Measurements from ENCODE around the gene TMEM115. TPM values are rescaled to one million over a fixed set of nuclear protein-coding genes. Genes with fewer than 3 reads are reported as not detected.

Gene TMEM115
- total and polyA plus RNA-seq, 4 donors, result 29.0 to 44.8 (median 35.9) TPM

- TF ChIP-seq, protein P1, sequence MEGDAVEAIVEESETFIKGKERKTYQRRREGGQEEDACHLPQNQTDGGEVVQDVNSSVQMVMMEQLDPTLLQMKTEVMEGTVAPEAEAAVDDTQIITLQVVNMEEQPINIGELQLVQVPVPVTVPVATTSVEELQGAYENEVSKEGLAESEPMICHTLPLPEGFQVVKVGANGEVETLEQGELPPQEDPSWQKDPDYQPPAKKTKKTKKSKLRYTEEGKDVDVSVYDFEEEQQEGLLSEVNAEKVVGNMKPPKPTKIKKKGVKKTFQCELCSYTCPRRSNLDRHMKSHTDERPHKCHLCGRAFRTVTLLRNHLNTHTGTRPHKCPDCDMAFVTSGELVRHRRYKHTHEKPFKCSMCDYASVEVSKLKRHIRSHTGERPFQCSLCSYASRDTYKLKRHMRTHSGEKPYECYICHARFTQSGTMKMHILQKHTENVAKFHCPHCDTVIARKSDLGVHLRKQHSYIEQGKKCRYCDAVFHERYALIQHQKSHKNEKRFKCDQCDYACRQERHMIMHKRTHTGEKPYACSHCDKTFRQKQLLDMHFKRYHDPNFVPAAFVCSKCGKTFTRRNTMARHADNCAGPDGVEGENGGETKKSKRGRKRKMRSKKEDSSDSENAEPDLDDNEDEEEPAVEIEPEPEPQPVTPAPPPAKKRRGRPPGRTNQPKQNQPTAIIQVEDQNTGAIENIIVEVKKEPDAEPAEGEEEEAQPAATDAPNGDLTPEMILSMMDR (IDR thresholded peaks at IDR 0.05; ENCODE audit: control extremely low read depth, extremely low read depth), result no peak
- no peak for ATAC-seq (ENCODE audit: insufficient read depth, low FRiP score)
- H3K9ac ChIP-seq (ENCODE audit: insufficient read depth in 1 of 2, low read length in 2 of 2), result peak overlapping the region in 1 of 2 donors; percentile 47
- WGBS, 2 donors, result 55 to 73% methylated on average over 11 of the region's 11 CpGs
- H3K36me3 ChIP-seq (ENCODE audit: control insufficient read depth in 4 of 4, insufficient read depth in 4 of 4, low read length in 4 of 4), result peaks cover 9 to 39% (median 27%) of the 10 kb centered on the region in 4 donors
- H3K27ac ChIP-seq (ENCODE audit: low read depth in 1 of 2, low read length in 1 of 2), result peak overlapping the region in 1 of 2 donors; percentile 92
- DNase-seq, result no peak
- no peaks in the 10 kb centered on the region for H3K9me3 ChIP-seq (ENCODE audit: control insufficient read depth in 4 of 4, insufficient read depth in 3 of 4, low read length in 3 of 4)
- H3K4me1 ChIP-seq (ENCODE audit: control insufficient read depth in 5 of 5, insufficient read depth in 5 of 5, low read length in 5 of 5), result peaks cover 15 to 29% (median 18%) of the 10 kb centered on the region in 5 donors
- no peaks in the 10 kb centered on the region for H3K27me3 ChIP-seq (ENCODE audit: control insufficient read depth in 3 of 3, insufficient read depth in 3 of 3, low read length in 2 of 3)
- H3K4me3 ChIP-seq, result peak overlapping the region; percentile 12
These were observed 8.0 kb downstream of the TMEM115 start for GRCh38 chr3:50351323-50351697.

DNA sequence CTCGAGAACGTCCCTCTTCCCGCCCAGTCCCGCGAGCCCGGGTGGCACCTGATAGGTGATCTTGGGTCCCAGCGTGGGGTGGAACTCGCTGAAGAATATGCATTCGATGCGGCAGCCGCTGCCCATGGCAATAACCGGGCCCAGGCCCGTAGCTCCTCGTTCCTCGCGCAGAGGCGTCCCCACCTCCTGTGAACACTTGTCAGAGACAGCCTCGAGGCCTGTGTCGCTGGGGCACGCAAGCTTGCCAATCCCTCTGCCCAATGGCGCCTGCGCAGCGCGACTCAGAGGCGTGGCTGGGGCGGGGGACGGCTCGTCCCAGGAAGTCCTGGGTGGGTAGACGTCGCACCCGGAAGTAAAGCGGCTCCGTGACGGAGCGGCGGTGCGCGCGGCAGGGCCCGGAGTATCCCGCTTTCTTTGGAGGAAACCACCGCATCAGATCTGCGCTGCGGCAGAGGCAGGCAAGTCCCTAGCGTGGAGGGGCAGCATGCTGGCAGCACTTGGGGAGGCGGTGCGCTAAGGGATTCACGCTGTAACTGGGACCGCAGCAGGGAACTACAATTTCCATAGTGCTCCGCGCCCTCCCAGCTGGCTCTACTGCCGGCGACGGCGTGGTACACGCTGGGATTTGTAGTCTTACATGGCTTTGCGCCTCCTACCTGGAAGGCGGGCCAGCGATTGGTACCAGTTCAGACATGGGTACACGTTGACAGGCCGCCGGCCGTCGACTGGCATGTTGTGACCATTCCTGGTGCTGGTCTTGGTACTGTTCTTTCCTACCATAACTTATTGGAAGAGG is 8.6 kb downstream of the TMEM115 start, which contains the start of the genes CYB561D2 and NPRL2:
Gene CYB561D2, plus strand, starts transcription at position 336 of the 796 bp plus-strand sequence. CDS start 572 bp downstream, outside the sequence.
Gene NPRL2, minus strand, starts transcription at position 249 of the 796 bp plus-strand sequence. Its CDS starts 123 bp downstream, at position 126.
- DNase-seq (peak; percentile 96), ATAC-seq (ENCODE audit: insufficient read depth, low FRiP score) (peak; percentile 93)
- TF ChIP-seq, protein P1 (IDR thresholded peaks at IDR 0.05; ENCODE audit: control extremely low read depth, extremely low read depth), result no peak
- Histone ChIP-seq H3K27ac (ENCODE audit: low read depth in 1 of 2, low read length in 1 of 2) (peak within 1 kb of the TSS; percentile 90 to 92), H3K4me3 (peak within 1 kb of the TSS; percentile 63), H3K4me1 (ENCODE audit: control insufficient read depth in 5 of 5, insufficient read depth in 5 of 5, low read length in 5 of 5) (peaks cover 9 to 26% (median 13%) of the 10 kb centered on the region in 5 donors), H3K9me3 (ENCODE audit: control insufficient read depth in 4 of 4, insufficient read depth in 3 of 4, low read length in 3 of 4) (no peaks in the 10 kb centered on the region), H3K36me3 (ENCODE audit: control insufficient read depth in 4 of 4, insufficient read depth in 4 of 4, low read length in 4 of 4) (peaks cover 9 to 33% (median 24%) of the 10 kb centered on the region in 4 donors), H3K9ac (ENCODE audit: insufficient read depth in 1 of 2, low read length in 2 of 2) (peak within 1 kb of the TSS; percentile 53 to 76), H3K27me3 (ENCODE audit: control insufficient read depth in 3 of 3, insufficient read depth in 3 of 3, low read length in 2 of 3) (no peaks in the 10 kb centered on the region)
- 0 to 1% methylated on average over 64 of the region's 64 CpGs for WGBS, 2 donors

- H3K9me3 ChIP-seq (ENCODE audit: control insufficient read depth in 4 of 4, insufficient read depth in 3 of 4, low read length in 3 of 4), result no peaks in the 10 kb centered on the region
- peaks cover 8 to 29% (median 13%) of the 10 kb centered on the region in 5 donors for H3K4me1 ChIP-seq (ENCODE audit: control insufficient read depth in 5 of 5, insufficient read depth in 5 of 5, low read length in 5 of 5)
- H3K27me3 ChIP-seq (ENCODE audit: control insufficient read depth in 3 of 3, insufficient read depth in 3 of 3, low read length in 2 of 3), result no peaks in the 10 kb centered on the region
- ATAC-seq (ENCODE audit: insufficient read depth, low FRiP score) (no peak), DNase-seq (no peak)
- H3K36me3 ChIP-seq (ENCODE audit: control insufficient read depth in 4 of 4, insufficient read depth in 4 of 4, low read length in 4 of 4), result peaks cover 9 to 29% (median 21%) of the 10 kb centered on the region in 4 donors
- H3K9ac ChIP-seq (ENCODE audit: insufficient read depth in 1 of 2, low read length in 2 of 2), result peak overlapping the region; percentile 27 to 53
- peak overlapping the region; percentile 71 to 92 for H3K27ac ChIP-seq (ENCODE audit: low read depth in 1 of 2, low read length in 1 of 2)
- WGBS, 2 donors, result 6 to 18% methylated on average over 7 of the region's 7 CpGs
- TF ChIP-seq, protein P1 (IDR thresholded peaks at IDR 0.05; ENCODE audit: control extremely low read depth, extremely low read depth), result no peak
- peak overlapping the region; percentile 63 for H3K4me3 ChIP-seq
These were observed 9.2 kb downstream of the TMEM115 start for GRCh38 chr3:50350213-50350526.
